Upper lobe of left lung (tissue), 4 donors: ENCODE data around the gene TSPOAP1.

ENCODE experiments used
- CTCF ChIP-seq, 6 experiments: fragments of 450-650 bp in 4 of 6; fragments of 200-600 bp in 2 of 6; sonication (generic) in 2 of 6; IDR thresholded peaks; one replicate each; pipeline ENCODE4 v1.5.1; 2016 to 2019; ENCODE audit warnings: antibody characterized with exemption in 6 of 6
- POLR2A ChIP-seq, 4 donors: fragments of 450-650 bp; IDR thresholded peaks; one replicate each; pipeline ENCODE4 v1.5.1; 2016 to 2017; ENCODE audit warnings: antibody characterized with exemption in 4 of 4, mild to moderate bottlenecking in 2 of 4
- POLR2AphosphoS5 ChIP-seq, 2 donors: sonication (generic); formaldehyde crosslinking; IDR thresholded peaks; one replicate each; pipeline ENCODE4 v1.5.1; 2017; ENCODE audit warnings: antibody characterized with exemption in 2 of 2

GRCh38 chr17:58322581-58323185 lies 5.9 kb downstream of the TSPOAP1 start:
- TF ChIP-seq POLR2AphosphoS5 (IDR thresholded peaks at IDR 0.05) = no peak
- TF ChIP-seq POLR2A (IDR thresholded peaks at IDR 0.05) = no peak
- no peak for TF ChIP-seq CTCF (IDR thresholded peaks at IDR 0.05)
